Globus pallidus (tissue), 1 donor: ENCODE measurements around the gene TBL1Y.
"Not testable (repeated sequence)": the region's sequence is repeated elsewhere in the genome, so short reads cannot be mapped to it uniquely, and the experiment has no call there.

Experiments used
- DNase-seq: peaks from one replicate; pipeline ENCODE4 v3.0.0-alpha.2; 2015; ENCODE audit warnings: low spot score

TBL1Y gene

DNA sequence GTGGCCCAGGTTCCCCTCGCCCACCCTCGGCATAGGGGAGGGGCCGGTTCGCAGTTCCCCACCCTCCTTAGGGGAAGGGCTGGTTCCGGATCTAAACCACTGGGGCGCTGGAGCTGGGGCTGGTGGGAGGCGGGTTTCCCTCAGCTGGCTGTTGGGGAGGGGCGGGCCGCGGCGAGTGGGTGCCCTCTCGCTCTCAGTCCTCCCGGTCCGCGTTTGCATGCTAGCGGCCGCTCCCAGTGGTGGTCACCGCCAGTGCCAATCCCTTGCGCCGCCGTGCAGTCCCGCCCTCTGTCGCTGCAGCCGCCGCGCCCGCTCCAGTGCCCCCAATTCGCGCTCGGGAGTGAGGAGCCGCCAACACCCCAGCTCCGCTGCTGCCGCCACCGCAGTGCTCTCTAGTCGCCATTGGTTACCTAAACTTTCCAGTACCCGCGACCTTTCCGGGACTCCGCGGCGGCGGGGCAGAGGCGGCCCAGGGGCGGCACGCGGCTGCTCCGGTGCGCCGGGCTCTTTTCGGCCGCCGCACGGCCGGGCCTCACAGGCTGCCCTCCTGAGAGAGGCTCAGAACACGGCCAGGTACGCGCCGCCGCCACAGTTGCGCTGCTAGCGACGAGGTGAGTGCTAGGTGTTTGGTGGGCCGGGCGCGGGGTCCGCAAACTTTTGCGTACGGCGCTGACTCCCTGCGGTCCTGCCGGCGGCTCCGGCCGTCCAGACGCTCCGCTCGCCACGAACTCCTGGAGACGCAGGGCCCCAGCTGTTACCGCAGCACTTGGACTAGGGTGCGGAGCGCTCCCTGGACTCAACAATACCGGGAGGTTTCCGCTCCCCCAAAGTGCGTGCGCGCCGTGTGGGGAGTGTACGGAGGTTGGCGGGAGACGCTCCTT lies at the start of gene TBL1Y:
TSS of gene TBL1Y (plus strand) at position 326 of the 881 bp plus-strand sequence. CDS start 114,388 bp downstream, outside the sequence.
- DNase-seq, result no peak

DNA sequence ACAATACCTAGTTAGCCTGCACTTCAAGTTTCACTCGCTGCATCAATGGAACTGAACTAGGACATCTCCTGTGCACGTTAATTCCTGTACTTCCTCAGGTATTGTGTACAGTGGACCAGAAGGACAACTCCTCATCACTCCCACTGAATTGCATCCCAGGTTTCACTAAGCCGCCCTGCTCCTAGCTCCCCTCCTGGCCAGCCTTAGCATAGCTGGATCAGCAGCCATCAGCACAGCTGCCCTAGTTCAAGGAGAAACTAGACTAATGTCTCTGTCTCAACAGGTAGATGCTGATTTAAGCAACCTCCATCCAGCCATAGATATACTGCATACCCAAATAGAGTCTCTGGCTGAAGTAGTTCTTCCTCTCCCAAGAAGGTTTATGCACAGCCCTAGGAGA lies 16.0 kb upstream of the TBL1Y start:
- no peak for DNase-seq

DNA sequence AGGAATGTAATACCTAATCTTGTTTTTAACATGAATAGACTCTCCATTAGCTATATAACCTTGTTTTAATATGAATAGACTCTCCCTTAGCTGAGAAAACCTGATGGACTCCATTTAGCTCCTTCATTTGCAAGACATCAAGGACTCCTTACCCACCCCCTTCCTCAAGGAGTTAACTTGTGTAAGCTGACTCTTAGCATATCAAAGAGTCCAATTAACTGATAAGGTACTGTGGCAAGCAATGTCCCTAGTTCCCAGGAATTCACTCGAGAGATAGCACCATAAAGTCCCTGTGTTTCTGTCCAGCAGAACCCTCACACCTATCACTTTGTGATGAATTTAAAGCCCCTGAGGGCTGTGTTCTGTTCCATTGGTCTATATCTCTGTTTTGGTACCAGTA lies 15.3 kb upstream of the TBL1Y start:
- no peak for DNase-seq

DNA sequence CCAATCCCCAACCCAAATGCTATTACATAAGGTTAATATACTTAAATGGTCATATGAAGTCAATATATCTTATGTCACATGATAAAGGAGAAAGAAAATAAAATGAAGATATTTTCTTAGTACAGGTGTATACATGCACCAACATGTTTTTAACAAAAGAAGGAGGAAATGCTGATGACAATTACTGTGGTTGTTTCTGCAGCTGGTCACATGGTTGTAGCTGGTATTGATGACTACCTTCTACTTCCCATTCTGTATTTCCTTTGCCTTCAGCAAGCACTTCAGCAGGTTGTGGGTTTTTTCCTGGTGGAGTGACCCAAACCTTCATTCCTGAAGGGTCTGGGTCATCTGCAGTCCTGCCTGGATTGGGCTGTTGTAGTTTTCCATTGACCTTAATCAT lies 8.4 kb upstream of the TBL1Y start:
- DNase-seq, result not testable (repeated sequence)

DNA sequence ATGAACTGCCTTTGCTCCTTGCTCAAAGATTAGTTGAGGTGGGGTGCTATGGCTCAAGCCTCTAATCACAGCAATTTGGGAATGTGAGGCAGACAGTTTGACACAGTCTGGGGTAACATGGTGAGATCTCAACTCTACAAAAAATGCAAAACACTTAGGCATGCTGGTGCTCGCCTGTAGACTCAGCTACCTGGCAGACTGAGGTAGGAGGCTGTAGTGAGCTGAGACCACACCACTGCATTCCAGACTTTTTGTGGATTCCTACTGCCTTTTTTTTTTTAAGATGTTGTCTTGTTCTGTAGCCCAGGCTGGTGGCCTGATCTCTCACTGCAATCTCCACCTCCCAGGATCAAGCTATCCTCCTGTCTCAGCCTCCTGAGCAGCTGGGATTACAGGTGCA lies 2.9 kb upstream of the TBL1Y start:
- DNase-seq, result no peak

DNA sequence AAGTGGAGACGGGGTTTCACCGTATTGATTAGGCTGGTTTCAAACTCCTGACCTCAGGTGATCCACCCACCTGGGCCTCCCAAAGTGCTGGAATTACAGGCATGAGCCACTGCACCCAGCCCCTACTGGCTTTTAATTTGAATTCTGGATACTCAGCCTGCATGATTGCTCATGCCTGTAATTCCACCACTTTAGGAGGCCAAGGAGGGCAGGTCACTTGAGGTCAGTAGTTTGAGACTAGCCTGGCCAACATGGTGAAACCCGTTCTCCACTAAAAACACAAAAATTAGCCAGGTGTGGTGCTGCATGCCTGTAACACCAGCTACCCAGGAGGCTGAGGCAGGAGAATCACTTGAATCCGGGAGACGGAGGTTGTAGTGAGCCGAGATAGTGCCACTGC lies 2.5 kb upstream of the TBL1Y start:
- not testable (repeated sequence) for DNase-seq

DNA sequence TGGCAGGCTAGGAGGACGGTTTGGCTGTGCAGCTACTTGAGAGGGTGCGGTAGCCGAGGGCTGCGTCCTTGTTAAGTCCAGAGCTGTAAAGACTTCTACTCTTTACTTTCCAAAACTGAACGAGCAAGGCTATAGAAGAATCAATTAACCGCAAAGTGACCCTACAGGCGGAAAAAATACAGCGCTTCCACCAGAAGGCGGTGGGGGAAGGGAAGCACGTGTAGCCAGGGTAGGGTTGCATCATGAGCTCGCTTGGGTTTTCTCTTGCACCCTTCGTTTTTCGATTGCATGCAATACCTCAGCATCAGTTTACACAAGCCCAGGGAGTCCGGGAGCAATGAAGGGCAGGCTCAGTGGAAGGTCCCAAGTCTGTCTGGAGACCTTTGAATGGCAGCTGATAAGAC lies 1.4 kb upstream of the TBL1Y start:
- DNase-seq, result no peak

DNA sequence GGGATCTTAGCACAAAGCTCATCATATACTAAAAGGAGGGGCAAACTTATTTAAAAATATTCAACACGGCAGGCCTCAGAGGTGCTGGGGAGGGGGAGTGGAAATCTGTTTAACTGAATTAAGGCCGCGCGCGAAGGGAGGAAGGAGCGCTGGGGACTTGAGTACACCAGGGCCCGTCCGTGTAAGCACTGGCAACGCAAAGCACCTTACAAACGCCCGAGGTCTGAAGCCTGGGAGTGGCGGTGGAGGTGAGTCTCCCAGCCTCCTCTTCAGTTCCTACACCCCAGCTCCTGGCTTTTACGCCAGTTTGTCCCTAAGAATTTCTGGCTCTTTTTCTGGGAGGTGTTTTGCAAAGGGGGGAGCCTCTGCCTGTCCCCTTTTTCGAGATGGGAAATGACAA lies 641 bp upstream of the TBL1Y start:
- DNase-seq, result no peak

DNA sequence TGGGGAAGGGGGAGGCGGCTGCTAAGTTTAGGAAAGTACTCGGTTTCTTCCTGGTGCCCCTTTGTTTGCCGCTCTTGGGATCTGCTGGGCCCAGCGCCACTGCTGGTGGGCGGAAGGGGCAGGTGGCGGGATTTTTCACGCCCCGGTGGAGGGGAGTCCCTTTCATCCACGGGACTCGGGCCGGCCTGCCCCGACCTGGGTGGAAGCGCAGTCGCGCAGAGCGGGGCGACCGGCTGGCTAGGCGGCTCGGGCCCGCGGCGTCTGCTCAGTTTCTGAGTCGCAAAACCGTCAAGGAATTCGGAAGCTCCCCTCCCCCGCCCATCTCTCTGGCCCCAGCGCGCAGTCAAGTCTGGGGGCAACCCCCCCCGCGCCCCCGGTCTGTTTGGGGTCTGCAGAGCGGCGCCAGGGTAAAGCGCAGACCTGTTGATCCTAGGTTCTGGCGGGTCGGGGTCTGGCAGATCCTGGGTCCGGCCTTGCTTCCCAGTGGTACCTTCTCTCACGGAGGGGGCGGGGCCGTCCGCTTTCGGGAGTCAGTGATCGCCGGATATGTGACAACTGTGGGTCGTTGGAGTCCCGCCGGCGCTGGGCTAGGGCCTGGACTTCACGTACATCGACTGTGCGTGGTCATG lies 870 bp downstream of the TBL1Y start, which contains the start of gene AMELY:
TSS of gene AMELY (minus strand) at position 500 of the 629 bp plus-strand sequence. CDS start 39,144 bp downstream, outside the sequence.
- no peak for DNase-seq

DNA sequence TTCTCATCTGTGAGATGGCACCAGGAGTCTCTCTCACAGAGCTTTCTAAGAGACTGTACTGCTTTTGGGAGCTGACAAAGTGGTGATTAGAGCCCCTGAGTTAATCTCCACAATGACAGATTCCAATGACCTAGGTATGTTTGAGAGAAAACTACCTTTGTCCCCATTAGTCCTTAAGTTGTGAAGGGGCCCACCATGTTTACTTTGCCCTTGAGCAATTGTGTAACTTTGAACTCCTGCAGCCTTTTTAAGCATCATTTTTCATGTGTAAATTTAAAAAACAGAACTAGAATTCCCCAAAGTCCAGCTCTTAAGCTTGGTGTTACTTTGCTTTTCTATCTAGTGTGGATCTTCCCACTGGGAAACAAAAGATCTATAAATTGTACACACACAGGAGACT lies 2.9 kb downstream of the TBL1Y start:
- DNase-seq, result no peak

DNA sequence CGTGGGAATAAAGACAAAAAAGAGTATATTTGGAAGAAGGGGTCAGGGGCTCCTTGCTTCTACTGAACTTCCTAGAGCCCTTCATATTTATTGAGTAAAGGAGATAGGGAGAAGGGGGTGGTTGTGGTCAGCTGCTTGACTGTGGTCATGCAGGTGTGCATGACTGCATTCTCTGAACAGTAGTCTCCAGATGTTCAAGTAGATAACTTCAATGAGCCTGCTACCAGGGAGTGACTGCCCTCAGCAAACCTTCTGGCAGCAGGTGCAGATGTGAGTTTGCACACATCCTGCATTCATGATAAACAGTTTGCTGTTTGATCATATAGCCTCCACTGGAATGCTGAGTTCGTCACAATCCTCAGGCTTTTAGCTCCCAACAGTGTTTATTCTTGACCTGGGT lies 10.6 kb downstream of the TBL1Y start:
- DNase-seq, result no peak

DNA sequence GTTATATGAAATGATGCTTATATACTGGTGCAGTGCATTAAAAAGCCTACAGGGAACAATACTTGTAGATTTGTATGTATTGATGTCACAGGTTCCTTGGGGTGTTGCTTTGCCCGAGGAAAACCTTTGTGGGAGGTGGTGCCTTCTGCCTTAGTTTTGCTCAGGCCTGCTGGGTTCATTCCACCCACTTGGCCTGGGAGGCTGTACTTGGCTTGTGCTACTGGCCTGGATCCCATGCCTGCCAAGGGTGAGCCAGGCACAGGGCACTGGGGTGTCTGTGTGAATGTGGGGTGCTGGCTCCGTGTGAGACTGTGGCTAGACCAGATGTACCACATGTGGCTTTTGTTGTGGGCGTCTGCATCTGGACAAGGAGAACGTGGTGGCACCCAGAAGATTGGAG lies 17.8 kb downstream of the TBL1Y start:
- no peak for DNase-seq

DNA sequence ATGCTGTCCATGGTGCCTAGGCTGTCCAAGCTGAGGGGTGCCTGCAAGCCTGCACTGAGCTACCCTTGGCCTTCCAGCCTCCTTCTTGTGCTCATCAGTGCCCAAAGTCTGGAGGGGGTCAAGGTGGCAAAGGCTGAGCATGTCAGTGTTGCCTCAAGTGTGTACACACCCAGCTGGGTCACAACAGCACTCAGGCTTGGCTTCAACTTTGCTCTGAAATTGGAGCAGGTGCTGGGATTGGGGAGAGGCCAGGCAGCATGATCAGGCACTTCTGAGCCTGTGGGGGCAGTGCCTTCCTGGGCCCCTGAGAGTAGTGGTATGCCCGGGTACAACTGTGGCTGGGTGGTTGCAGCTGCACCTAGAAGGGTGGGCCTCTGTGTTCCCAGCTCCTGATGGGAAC lies 18.7 kb downstream of the TBL1Y start:
- no peak for DNase-seq

DNA sequence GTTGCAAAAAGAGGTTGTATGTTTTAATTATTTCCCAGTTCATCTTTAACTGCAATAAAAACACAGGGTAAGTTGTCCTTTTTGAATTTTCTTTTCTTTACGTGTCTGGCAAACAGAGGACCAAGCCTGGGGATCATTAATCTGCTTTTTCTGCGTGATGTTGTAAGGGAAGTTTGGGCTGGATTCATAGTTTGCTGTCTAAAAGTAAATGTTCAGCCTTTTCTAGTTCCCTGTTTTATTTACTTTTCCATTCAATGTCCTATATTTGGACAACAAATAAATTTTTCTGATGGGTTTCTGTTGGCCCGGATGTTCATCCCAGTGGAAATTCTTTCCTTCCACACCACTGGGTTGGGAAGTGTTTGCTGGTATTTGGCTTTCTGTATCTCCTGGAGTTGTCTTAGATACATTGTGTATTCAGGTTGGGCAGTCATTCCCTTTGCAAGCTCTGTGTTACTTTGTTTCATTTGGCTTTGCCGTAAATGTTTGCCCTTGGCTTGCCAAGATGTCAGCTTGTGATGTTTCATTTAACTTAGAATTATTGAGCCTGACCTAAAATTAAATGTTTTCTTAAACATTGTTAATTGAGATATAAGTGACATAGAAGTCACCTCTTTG lies 21.4 kb downstream of the TBL1Y start:
- peak; percentile 9 for DNase-seq

DNA sequence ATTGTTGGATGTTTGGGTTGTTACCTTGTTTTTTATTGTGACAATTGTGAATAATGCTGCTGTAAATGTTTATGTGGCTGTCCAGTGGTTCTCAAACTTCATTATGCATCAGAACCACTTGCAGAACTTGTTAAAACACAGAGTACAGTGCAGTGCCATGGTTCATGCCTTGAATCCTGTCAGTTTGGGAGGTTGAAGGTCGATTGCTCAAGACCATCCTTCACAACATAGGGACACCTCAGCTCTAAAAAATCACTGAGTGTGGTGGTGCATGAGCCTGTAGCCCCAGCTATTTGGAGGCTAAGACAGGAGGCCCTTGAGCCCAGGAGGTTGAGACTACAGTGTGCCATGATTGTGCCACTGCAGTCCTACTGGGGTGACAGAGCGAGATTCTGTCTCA lies 25.0 kb downstream of the TBL1Y start:
- DNase-seq, result no peak

DNA sequence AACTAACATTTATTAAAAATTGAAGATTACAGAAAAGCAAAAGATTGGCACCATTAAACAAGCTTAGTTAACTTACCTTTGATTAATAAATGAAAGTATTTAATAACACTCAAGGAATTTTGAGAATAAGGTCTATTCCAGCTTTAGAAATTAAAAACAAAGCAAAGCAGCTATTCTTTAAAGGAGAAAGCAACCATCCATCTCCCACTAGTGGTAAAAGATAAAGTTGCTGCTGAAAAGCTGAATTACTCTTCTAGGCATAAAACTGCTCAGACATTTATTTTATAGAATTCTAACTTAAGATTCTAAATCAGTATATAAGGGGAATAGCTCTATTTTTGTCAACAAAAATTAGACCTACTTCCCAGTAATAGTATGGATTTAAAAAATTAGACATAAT lies 37.2 kb downstream of the TBL1Y start:
- no peak for DNase-seq

DNA sequence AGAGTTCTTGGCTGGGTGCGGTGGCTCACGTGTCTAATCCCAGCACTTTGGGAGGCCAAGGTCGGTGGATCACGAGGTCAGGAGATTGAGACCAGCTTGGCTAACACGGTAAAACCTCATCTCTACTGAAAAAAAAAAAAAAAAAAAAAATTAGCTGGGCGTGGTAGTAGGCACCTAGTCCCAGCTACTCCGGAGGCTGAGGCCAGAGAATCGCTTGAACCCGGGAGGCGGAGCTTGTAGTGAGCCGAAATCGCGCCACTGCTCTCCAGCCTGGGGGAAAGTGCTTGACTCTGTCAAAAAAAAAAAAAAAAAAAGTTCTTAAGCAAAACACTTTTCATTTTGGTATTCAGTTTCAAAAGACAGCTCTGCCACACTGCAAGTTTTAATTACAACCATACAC lies 37.9 kb downstream of the TBL1Y start:
- DNase-seq, result no peak

DNA sequence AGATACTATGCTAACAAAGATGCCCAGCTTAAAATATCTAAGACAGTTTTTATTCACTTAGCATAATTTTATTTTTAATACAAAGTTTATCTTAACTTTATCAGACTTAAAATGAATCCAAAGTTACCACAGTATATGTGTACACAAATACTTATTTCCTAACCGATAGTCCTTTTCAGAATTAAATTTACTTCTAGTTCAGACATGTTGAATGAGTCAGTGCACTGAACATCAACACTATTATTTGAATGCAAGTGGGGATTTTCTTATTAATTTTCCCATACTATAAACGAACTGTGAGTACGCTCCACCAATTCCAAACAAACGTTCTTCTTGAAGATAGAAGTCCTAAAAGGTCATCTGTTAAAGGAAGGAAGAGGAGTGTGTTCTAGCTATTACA lies 39.5 kb downstream of the TBL1Y start:
- no peak for DNase-seq

DNA sequence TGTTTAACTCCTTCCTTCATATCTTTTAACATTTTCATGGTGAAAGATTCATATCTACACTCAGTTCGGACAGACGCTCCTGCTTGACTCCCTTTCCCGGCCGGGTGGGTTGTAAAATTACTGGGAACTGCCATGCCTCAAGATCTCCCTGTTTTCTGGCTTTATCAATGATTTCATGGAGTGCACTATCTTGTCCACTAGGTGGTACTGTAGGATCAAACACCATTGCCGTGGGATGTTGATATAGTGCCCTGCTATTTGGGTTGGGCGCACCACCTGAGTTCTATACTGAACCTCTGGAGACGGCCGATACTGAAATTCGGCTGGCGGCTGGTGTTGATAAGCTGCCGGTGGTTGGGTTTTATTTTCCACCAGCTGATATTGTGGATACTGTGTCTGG lies 54.2 kb downstream of the TBL1Y start:
- DNase-seq, result peak; percentile 29

DNA sequence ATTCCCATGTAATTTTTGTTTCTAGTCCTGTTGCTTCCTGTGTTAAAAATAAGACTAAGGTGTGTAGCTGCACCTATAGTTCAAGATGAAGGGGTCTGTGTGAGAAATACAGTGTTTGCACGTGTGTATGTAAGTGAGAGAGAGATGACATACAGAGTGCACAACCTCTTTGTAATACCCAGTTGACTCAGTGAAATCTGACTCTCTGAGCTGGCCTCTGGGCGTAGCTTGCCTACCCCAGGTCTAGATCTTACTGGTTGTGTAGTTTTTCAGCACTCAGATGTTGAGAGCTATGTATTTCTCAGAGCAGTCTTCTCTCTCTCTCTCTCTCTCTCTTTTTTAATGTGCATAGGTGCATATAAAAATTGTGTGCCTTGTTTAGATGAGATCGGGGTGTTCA lies 56.0 kb downstream of the TBL1Y start:
- DNase-seq, result no peak

DNA sequence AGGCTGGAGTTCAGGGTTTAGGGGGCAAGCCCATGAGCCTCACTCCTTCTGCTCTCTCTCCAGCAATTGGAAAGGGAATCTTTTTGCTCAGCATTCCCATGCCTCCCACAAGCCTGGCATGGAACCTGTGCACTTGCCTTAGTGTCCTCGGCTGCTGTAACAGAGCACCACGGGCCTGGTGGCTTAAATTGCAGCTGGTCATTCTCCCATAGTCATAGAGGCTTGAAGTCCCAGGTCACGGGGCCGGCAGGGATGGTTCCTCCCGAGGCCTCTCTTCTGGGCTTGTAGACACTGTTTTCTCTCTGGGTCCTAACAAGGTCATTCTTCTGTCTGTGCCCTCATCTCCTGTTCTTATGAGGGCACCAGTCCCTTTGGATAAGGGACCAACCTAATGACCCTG lies 57.2 kb downstream of the TBL1Y start:
- DNase-seq, result no peak

DNA sequence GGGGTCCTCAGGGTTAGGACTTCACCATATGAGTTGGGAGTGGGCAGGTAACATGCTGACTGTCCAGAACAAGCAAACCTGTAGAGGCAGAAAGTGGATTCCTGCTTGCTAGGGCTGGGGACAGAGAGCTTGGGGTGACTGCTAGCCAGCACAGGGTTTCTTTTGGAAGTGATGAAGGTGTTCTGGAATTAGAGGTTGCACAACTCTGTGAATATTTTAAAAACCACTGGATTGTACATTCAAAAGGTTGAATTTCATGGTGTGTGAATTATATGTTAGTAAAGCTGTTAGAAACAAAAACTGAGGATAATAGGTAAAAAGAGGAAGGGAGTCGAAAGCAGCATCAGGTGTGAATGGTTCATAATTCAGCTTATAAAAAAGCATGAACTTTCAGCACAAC lies 57.7 kb downstream of the TBL1Y start:
- DNase-seq, result no peak

DNA sequence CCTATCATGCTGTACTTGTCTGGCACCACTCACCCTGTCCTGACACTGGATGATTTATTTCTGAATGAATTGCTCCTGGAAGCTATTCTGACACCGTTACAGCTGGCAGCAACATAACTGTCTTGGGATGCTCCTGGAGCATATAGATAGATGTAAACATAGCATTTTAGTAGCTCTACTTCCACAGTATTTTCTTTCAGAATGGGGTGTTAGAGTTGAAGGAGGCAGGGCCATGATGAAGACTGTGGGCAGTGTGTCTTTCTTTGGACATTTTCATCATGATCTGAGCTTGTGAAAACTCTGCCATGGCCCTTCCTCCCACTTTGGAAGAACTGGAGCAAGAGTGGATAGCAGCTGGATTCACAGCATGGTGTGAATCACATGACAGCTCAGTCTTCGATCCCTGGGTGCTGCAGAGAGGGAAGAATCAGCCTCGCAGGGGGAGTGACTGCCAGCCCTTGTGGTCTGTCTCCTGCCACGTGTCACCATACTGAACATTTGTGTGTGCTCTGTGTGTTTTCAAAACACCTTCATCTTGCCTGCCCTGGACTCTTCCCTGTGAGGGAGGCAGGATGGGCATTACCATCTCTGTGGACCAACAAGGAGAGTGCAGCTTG lies 61.9 kb downstream of the TBL1Y start:
- DNase-seq, result no peak
